ENCODE results near the gene CTNNAL1. TPM values are rescaled to one million over a fixed set of nuclear protein-coding genes. Genes with fewer than 3 reads are reported as not detected.
A peak's percentile ranks its signal among the peaks of the same experiment; 100 is the strongest.

CTNNAL1 gene
- total RNA-seq, 2 experiments from 2014 or later: 21.4 to 21.8 TPM

Small RNA genes within 50 kb of the gene (microRNA-seq; reads per million reads assigned to microRNA genes)
- 1,263 reads per million, percentile 82 among the genes with 10 or more reads in this experiment for gene MIR32

Other genes starting within 250 kb of the CTNNAL1 start
- not detected for gene ACTL7B, start 157.5 kb downstream of the CTNNAL1 start, total RNA-seq
- not detected for gene ACTL7A, start 151.2 kb downstream of the CTNNAL1 start, total RNA-seq
- 10 to 100 TPM; 20.4 to 20.7 TPM for gene ELP1, start 79.4 kb downstream of the CTNNAL1 start, total RNA-seq
- 1 to 10 TPM; 9.2 to 9.3 TPM for gene ABITRAM, start 79.1 kb downstream of the CTNNAL1 start, total RNA-seq
- gene TMEM245, start 106.4 kb upstream of the CTNNAL1 start, total RNA-seq: 10 to 100 TPM; 27.4 to 30.2 TPM
- not detected for gene FRRS1L, start 153.8 kb upstream of the CTNNAL1 start, total RNA-seq